Parathyroid adenoma (tissue), 2 donors: ENCODE data around the gene TNIP2.

Experiments used
- H2AFZ ChIP-seq: fragments of 300-600 bp; sonication (generic); one replicate; pipeline ENCODE4 v1.7.0; 2017; ENCODE audit warnings: antibody characterized with exemption, mild to moderate bottlenecking
- H3K27ac ChIP-seq: fragments of 300-600 bp; sonication (generic); one replicate; pipeline ENCODE4 v1.7.0; 2017
- H3K27me3 ChIP-seq: fragments of 300-600 bp; sonication (generic); one replicate; pipeline ENCODE4 v1.7.0; 2017; ENCODE audit warnings: low read length; ENCODE audit not compliant: control insufficient read depth, insufficient read depth
- H3K36me3 ChIP-seq: fragments of 300-600 bp; sonication (generic); one replicate; pipeline ENCODE4 v1.7.0; 2017; ENCODE audit warnings: low read length; ENCODE audit not compliant: control insufficient read depth, insufficient read depth
- H3K4me1 ChIP-seq: fragments of 300-600 bp; sonication (generic); one replicate; pipeline ENCODE4 v1.7.0; 2017; ENCODE audit warnings: control low read depth
- H3K4me2 ChIP-seq: fragments of 300-600 bp; sonication (generic); one replicate; pipeline ENCODE4 v1.7.0; 2017; ENCODE audit warnings: low read length
- H3K4me3 ChIP-seq: fragments of 300-600 bp; sonication (generic); one replicate; pipeline ENCODE4 v1.7.0; 2017; ENCODE audit warnings: low read depth, low read length
- H3K79me2 ChIP-seq: fragments of 300-600 bp; sonication (generic); one replicate; pipeline ENCODE4 v1.7.0; 2017; ENCODE audit warnings: control low read depth
- H3K9ac ChIP-seq: fragments of 300-600 bp; sonication (generic); one replicate; pipeline ENCODE4 v1.7.0; 2017; ENCODE audit warnings: mild to moderate bottlenecking
- H3K9me3 ChIP-seq: fragments of 300-600 bp; sonication (generic); one replicate; pipeline ENCODE4 v1.7.0; 2017; ENCODE audit warnings: low read length; ENCODE audit not compliant: control insufficient read depth
- CTCF ChIP-seq: fragments of 300-600 bp; sonication (generic); IDR thresholded peaks from one replicate; pipeline ENCODE4 v1.7.0; 2017; ENCODE audit warnings: antibody characterized with exemption, mild to moderate bottlenecking
- donor health status: primary hyperparathyroidism.

TNIP2 gene

DNA sequence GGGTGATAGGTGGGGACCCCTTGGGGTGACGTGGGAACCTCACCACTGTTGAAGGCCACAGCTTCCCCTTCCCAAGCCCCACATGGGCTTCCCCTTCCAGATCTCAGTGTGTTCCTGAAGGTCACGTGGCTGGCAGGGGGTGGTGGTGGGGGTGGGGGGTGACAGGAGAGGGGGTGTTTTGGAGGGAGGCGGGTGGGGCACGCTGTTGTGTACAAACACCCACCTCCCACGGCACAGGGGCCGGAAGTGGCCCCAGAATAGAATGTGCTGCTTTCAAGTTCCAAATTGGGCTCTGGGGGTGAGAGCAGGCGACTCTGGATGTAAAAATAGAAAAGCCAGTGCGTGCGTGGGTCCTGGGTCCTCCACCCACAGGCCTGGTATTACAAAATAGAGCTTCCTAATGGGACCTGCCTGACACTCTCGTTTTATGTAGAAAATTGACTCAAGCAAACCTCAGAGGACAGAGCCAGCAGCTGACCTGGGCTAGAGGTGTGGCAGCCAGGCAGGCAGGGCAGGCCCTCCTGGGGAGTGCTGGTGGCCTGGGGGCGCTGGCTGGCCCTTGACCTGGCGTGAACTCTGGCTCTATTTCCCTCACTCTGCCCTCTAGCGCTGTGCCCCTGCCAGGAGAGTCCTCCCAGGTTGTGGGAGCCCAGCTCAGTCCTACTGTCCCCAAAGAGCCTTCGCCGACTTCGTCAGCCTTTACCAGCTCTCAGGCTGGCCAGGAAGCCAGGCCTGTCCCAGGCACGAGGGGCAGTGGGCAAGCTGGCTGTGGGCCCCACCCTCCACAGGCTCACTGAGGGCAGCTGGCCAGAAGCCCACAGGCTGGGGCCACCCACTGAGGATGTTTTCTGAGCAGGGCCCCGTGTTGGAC is 31.3 kb upstream of the TNIP2 start:
- Histone ChIP-seq H3K4me2 (no peak overlapping the region), H3K27ac (no peak overlapping the region), H3K4me3 (no peak overlapping the region), H3K9ac (no peak overlapping the region), H3K36me3 (no peaks in the 10 kb centered on the region), H3K79me2 (no peaks in the 10 kb centered on the region), H3K27me3 (no peaks in the 10 kb centered on the region), H3K9me3 (no peaks in the 10 kb centered on the region), H3K4me1 (no peaks in the 10 kb centered on the region), H2AFZ (no peak overlapping the region)
- no peak for TF ChIP-seq CTCF

DNA sequence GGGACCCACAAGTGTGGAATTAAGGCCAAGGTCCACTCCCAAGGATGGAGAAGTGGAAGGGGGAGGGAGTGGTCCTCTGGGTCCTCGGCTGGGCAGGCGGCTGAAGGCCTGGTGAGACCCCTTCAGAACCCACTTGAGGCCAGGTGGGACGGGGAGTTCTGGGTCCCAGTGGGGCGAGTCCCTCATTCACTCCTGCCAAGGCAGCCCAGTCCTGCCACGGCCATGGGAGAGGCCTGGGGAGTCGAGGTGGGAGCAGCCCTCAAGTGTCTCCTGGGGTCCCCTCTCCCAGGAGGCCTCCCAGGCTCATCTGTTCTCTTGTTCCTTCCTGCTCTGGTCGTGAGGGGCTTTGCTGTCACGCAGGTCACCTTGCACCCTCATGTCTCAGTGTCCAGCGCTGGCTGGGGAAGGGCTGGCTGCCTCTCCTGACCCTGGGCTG is 30.7 kb upstream of the TNIP2 start:
- Histone ChIP-seq H3K36me3 (no peaks in the 10 kb centered on the region), H3K4me1 (no peaks in the 10 kb centered on the region), H3K4me3 (no peak overlapping the region), H3K27ac (no peak overlapping the region), H2AFZ (no peak overlapping the region), H3K4me2 (no peak overlapping the region), H3K79me2 (no peaks in the 10 kb centered on the region), H3K9ac (no peak overlapping the region), H3K9me3 (no peaks in the 10 kb centered on the region), H3K27me3 (no peaks in the 10 kb centered on the region)
- TF ChIP-seq CTCF, result no peak

DNA sequence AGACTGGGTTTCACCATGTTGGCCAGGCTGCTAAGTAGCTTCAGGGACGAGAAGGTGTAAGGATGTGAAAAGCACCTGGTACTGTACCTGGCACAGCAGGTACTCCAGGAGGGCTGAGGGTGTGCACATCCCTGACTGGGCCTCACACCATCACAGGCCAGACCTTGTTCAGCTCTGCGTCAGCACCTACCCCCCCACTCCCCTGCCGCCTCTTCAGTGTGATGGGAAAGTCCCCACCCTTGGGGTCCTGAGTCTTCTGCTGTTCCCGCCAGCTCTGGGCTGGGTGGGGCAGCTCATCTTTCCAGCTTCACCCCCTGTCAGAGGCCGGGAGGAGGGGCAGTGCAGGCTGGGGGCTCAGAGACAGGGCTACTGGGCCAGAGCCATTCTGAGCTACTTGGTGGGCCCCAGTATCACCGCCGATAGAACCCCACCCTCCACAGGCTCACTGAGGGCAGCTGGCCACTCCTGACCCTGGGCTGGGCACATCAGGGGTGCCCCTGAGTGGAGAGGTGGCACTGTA is 30.1 kb upstream of the TNIP2 start:
- Histone ChIP-seq H3K4me3 (no peak overlapping the region), H3K9ac (no peak overlapping the region), H2AFZ (no peak overlapping the region), H3K27ac (no peak overlapping the region), H3K36me3 (no peaks in the 10 kb centered on the region), H3K4me2 (no peak overlapping the region), H3K9me3 (no peaks in the 10 kb centered on the region), H3K79me2 (no peaks in the 10 kb centered on the region), H3K27me3 (no peaks in the 10 kb centered on the region), H3K4me1 (no peaks in the 10 kb centered on the region)
- TF ChIP-seq CTCF, result no peak

DNA sequence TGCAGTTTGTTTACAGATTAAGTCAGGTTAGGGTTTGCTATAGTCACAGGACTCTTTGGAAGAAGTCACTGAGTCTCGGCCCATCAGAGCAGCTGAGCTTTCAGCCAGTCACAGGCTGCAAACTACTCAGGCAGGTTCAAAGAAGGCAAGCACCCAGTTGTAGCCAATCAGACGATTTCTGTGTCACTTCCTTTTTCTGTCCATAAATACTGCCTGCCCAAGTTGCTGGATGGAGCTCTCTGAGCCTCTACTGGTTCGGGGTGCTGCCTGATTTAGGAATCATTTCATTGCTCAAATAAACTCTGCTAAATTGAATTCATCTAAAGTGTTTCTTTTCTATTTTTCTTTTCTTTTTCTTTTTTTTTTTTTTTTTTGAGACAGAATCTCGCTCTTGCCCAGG is 29.5 kb upstream of the TNIP2 start:
- TF ChIP-seq CTCF, result no peak
- H2AFZ ChIP-seq, result no peak overlapping the region
- H3K79me2 ChIP-seq, result no peaks in the 10 kb centered on the region
- no peaks in the 10 kb centered on the region for H3K4me1 ChIP-seq
- no peak overlapping the region for H3K9ac ChIP-seq
- no peak overlapping the region for H3K27ac ChIP-seq
- no peak overlapping the region for H3K4me3 ChIP-seq
- H3K27me3 ChIP-seq, result no peaks in the 10 kb centered on the region
- no peak overlapping the region for H3K4me2 ChIP-seq
- no peaks in the 10 kb centered on the region for H3K36me3 ChIP-seq
- H3K9me3 ChIP-seq, result no peaks in the 10 kb centered on the region

DNA sequence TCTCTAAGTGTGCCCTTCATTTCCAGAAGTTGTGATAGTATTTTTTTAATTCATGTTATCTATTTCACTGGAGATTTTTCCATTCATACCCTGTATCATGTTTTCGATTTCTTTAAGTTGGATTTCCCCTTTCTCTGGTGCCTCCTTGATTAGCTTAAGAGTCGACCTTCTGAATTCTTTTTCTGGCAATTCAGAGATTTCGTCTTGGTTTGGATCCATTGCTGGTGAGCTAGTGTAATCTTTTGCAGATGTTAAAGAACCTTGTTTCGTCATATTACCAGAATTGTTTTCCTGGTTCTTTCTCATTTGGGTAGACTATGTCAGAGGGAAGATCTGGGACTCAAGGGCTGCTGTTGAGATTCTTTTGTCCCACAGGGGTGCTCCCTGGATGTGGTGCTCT is 27.7 kb upstream of the TNIP2 start:
- Histone ChIP-seq H2AFZ (no peak overlapping the region), H3K4me1 (no peaks in the 10 kb centered on the region), H3K9ac (no peak overlapping the region), H3K79me2 (no peaks in the 10 kb centered on the region), H3K27me3 (no peaks in the 10 kb centered on the region), H3K36me3 (no peaks in the 10 kb centered on the region), H3K4me2 (no peak overlapping the region), H3K9me3 (no peaks in the 10 kb centered on the region), H3K4me3 (no peak overlapping the region), H3K27ac (no peak overlapping the region)
- no peak for TF ChIP-seq CTCF
